GM08714 (cell line): ENCODE results near the gene MZT2B.
"Not testable (repeated sequence)": the region's sequence is repeated elsewhere in the genome, so short reads cannot be mapped to it uniquely, and the experiment has no call there.

Experiments used
- H3K4me3 ChIP-seq: fragments of 200-500 bp; sonication (Bioruptor generic); 2 replicates; pipeline ENCODE4 v1.5.1; 2014; ENCODE audit warnings: mild to moderate bottlenecking, low read length, inconsistent platforms
- ZNF274 ChIP-seq: IDR thresholded peaks from 2 replicates; pipeline ENCODE4 v1.6.1; 2012; ENCODE audit warnings: mild to moderate bottlenecking, low read depth, low read length

MZT2B gene

GRCh38 chr2:130229161-130229510 lies 47.1 kb downstream of the MZT2B start:
- H3K4me3 ChIP-seq, result peak overlapping the region; percentile 72; the same call in 1 of the 2 replicates

GRCh38 chr2:130230376-130230775 lies 48.3 kb downstream of the MZT2B start:
- not testable (repeated sequence) for H3K4me3 ChIP-seq

GRCh38 chr2:130230907-130231306 lies 48.8 kb downstream of the MZT2B start:
- not testable (repeated sequence) for H3K4me3 ChIP-seq

GRCh38 chr2:130231656-130232055 lies 49.6 kb downstream of the MZT2B start:
- no peak for TF ChIP-seq ZNF274
- no peak overlapping the region for H3K4me3 ChIP-seq

GRCh38 chr2:130233066-130233465 lies 51.0 kb downstream of the MZT2B start:
- not testable (repeated sequence) for H3K4me3 ChIP-seq

GRCh38 chr2:130239581-130239980 lies 57.5 kb downstream of the MZT2B start:
- H3K4me3 ChIP-seq, result not testable (repeated sequence)
